Esophagus muscularis mucosa (tissue), 4 donors: ENCODE measurements around the gene APLNR. TPM values are rescaled to one million over a fixed set of nuclear protein-coding genes. Genes with fewer than 3 reads are reported as not detected.

Experiments
- DNase-seq: peaks from one replicate; pipeline ENCODE4 v3.0.0-alpha.2; 2017; ENCODE audit errors: extremely low spot score
- H3K27ac ChIP-seq, 4 donors: fragments of 200-600 bp; sonication (generic); replicated peaks in 1 of 4; 1 replicate in 3 of 4; 2 replicates in 1 of 4; pipeline ENCODE4 v1.5.1; 2016 to 2019; ENCODE audit warnings: mild to moderate bottlenecking in 1 of 4
- H3K27me3 ChIP-seq, 4 donors: fragments of 200-600 bp; sonication (generic); one replicate each; pipeline versions ENCODE4 v1.5.1 to v1.6.0; 2016 to 2019
- H3K36me3 ChIP-seq, 4 donors: fragments of 200-600 bp; sonication (generic); one replicate each; pipeline ENCODE4 v1.5.1; 2016 to 2019
- H3K4me1 ChIP-seq, 4 donors: fragments of 200-600 bp; sonication (generic); one replicate each; pipeline ENCODE4 v1.5.1; 2016 to 2019
- H3K4me3 ChIP-seq, 4 donors: fragments of 200-600 bp; sonication (generic); 1 replicate in 2 of 4; 2 replicates in 2 of 4; pipeline ENCODE4 v1.5.1; 2016 to 2019; ENCODE audit warnings: mild to moderate bottlenecking in 4 of 4, moderate library complexity in 1 of 4
- H3K9me3 ChIP-seq, 4 donors: fragments of 200-600 bp; sonication (generic); 1 replicate in 3 of 4; 2 replicates in 1 of 4; pipeline ENCODE4 v1.5.1; 2016 to 2019
- CTCF ChIP-seq, 3 experiments: fragments of 200-600 bp in 2 of 3; fragments of 450-650 bp in 1 of 3; sonication (generic) in 2 of 3; IDR thresholded peaks; one replicate each; pipeline ENCODE4 v1.5.1; 2017 to 2019; ENCODE audit warnings: antibody characterized with exemption in 3 of 3, mild to moderate bottlenecking in 2 of 3, moderate library complexity in 1 of 3
- EP300 ChIP-seq: sonication (generic); formaldehyde crosslinking; IDR thresholded peaks from one replicate; pipeline ENCODE4 v1.6.1; 2017; ENCODE audit warnings: antibody characterized with exemption
- POLR2A ChIP-seq: fragments of 450-650 bp; IDR thresholded peaks from one replicate; pipeline ENCODE4 v1.6.1; 2017; ENCODE audit warnings: antibody characterized with exemption, moderate library complexity, mild to moderate bottlenecking, low read depth
- POLR2AphosphoS5 ChIP-seq, 2 donors: sonication (generic); formaldehyde crosslinking; IDR thresholded peaks; one replicate each; pipeline ENCODE4 v1.6.1; 2017; ENCODE audit warnings: antibody characterized with exemption in 2 of 2
- WGBS: methylation state at CpG from one replicate; pipeline ENCODE4 v1.1.5; 2018; 5-methylcytosine and 5-hydroxymethylcytosine counted together
- intact Hi-C: fragments of 100-400 bp; cut with DNase I; formaldehyde crosslinking; loops from one replicate; pipeline ENCODE4 v1.15.1; 2023
- total RNA-seq, 4 donors: library from RNA; depleted of rRNA; stranded (reverse); fragments of >200 nt; gene quantifications; one replicate each; pipeline versions ENCODE4 v1.1.0 to v1.2.1, GENCODE V29; 2016

Gene APLNR
- total RNA-seq, 4 donors from 2014 or later: 1.7 to 6.3 (median 3.8) TPM

GRCh38 chr11:57191311-57192219, 45.5 kb downstream of the APLNR start:
- peaks cover 0 to 16% (median 0%) of the 10 kb centered on the region in 4 donors for H3K4me1 ChIP-seq
- no peaks in the 10 kb centered on the region for H3K9me3 ChIP-seq
- TF ChIP-seq POLR2A: no peak
- no peak for TF ChIP-seq EP300
- no peak for TF ChIP-seq POLR2AphosphoS5 (IDR thresholded peaks at IDR 0.05)
- TF ChIP-seq CTCF (IDR thresholded peaks at IDR 0.05): no peak
- DNase-seq: no peak
- no peak overlapping the region for H3K4me3 ChIP-seq
- no peak overlapping the region for H3K27ac ChIP-seq
- H3K27me3 ChIP-seq: peaks cover 0 to 7% (median 0%) of the 10 kb centered on the region in 4 donors
- intact Hi-C loops: no loop called here
- WGBS: 75% methylated on average over 9 of the region's 9 CpGs
- no peaks in the 10 kb centered on the region for H3K36me3 ChIP-seq

DNA sequence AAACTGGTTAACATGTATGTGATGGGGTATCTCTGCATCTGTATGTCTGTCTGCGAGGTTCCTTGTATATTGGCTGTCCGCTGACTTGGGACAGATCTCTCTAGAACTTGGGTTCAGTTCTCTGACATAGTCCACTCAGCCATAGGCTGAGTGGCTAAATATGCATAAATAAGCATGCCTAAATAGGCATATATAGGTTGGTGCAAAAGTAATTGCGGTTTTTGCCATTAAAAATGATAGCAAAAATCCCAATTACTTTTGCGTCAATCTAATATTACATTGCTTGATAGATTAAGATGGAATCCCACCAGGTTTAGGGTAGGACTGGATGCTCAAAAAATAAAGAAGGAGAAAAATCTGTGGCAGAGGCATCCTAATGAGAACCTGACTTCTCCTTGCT, 46.5 kb downstream of the APLNR start:
- TF ChIP-seq CTCF (IDR thresholded peaks at IDR 0.05) (no peak), POLR2A (no peak), EP300 (no peak), POLR2AphosphoS5 (IDR thresholded peaks at IDR 0.05) (no peak)
- DNase-seq: no peak
- H3K27me3 ChIP-seq: peaks cover 0 to 7% (median 0%) of the 10 kb centered on the region in 4 donors
- H3K4me1 ChIP-seq: peaks cover 0 to 8% (median 0%) of the 10 kb centered on the region in 4 donors
- H3K27ac ChIP-seq: no peak overlapping the region
- no peaks in the 10 kb centered on the region for H3K9me3 ChIP-seq
- WGBS: 93% methylated on average over 4 of the region's 4 CpGs
- H3K4me3 ChIP-seq: no peak overlapping the region
- no peaks in the 10 kb centered on the region for H3K36me3 ChIP-seq
- intact Hi-C loops: no loop called here

Other genes starting within 250 kb of the APLNR start
- gene OR5AK2, start 248.3 kb downstream of the APLNR start, total RNA-seq: not detected
- gene LRRC55, start 55.3 kb downstream of the APLNR start, total RNA-seq: under 1 TPM; under 0.01 to 0.39 (median 0.19) TPM
- 100 to 1,000 TPM in 3 of 4 donors, 10 to 100 TPM in 1; 93.9 to 215 (median 124) TPM for gene TNKS1BP1, start 87.7 kb upstream of the APLNR start, total RNA-seq
- 100 to 1,000 TPM in 1 of 4 donors, 10 to 100 TPM in 3; 74.6 to 101 (median 88.1) TPM for gene SSRP1, start 98.6 kb upstream of the APLNR start, total RNA-seq
- not detected for gene P2RX3, start 101.1 kb upstream of the APLNR start, total RNA-seq
- gene PRG3, start 143.9 kb upstream of the APLNR start, total RNA-seq: not detected
- gene PRG2, start 153.4 kb upstream of the APLNR start, total RNA-seq: under 1 TPM in 1 of 4 donors, not detected in 3; 0.33 TPM
- gene SLC43A3, start 189.9 kb upstream of the APLNR start, total RNA-seq: 10 to 100 TPM; 26.6 to 90.4 (median 77.0) TPM
- 1 to 10 TPM in 1 of 4 donors, under 1 TPM in 2, not detected in 1; 0.33 to 1.1 (median 0.91) TPM for gene RTN4RL2, start 223.3 kb upstream of the APLNR start, total RNA-seq